GM18873 (cell line): ENCODE measurements around the gene ARF1.
A peak's percentile ranks its signal among the peaks of the same experiment; 100 is the strongest.
"Not testable (repeated sequence)": the region's sequence is repeated elsewhere in the genome, so short reads cannot be mapped to it uniquely, and the experiment has no call there.

Experiments
- ATAC-seq: cut with Tn5 transposase; IDR thresholded peaks from one replicate; pipeline ENCODE4 v1.9.1; 2021; ENCODE audit warnings: mild to moderate bottlenecking, moderate library complexity, moderate number of reproducible peaks; ENCODE audit not compliant: unreplicated experiment, low FRiP score

ARF1 gene

DNA sequence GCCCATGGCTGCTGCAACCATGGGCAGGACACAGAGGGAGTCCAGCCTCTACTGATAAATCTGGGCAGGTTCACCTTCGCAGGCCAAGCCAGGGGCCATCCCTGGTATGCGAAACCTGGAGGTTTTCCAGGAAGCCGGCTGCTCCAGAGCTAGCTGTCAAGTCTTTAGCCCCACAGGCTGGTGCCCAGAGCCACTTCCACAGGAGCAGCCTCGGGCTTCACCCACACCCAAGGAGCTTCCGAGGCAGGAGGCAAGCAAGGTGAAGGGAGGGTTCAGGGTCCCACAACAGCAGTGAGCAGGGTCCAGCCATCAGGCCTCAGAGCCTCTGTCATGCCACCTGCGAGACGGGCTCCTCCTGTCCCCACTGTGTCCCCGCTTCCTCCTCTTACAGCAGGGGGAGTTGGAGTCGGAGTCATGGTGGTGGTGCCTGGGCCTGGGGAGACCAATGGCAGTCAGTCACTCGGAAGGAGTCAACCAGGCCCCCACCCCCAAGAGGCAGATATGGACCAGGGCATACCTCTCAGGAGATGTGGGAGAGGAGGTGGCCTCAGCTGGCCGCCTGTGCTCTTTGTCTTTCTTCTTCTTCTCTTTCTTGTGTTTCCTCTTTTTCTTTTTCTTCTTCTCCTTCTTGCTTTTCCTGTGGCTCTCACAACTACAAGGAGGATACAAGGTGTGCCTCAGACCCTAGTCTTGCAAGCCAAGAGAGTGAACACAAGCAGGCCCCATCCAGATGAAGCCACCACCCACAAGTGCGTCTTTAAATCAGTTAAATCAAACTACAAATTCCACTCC lies 18.5 kb downstream of the ARF1 start:
- no peak for ATAC-seq

DNA sequence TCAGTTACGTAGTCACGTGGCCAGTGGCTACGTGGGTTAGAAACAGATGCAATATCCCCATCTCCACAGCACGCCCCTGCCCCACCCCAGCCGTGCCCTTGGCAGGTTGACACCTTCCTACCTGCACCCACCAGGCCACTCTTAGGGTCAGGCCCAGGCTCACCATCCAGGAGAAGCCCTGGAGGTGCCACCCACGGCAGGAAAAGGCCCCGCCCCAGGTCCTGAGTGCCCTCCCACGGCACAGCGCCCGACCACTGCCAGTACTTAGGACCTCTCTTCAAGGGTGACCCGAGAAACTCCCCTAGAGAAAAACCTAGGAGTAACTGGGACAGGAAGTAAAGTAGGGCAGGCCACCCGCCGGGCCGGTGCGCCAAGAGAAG lies 19.1 kb downstream of the ARF1 start:
- no peak for ATAC-seq

DNA sequence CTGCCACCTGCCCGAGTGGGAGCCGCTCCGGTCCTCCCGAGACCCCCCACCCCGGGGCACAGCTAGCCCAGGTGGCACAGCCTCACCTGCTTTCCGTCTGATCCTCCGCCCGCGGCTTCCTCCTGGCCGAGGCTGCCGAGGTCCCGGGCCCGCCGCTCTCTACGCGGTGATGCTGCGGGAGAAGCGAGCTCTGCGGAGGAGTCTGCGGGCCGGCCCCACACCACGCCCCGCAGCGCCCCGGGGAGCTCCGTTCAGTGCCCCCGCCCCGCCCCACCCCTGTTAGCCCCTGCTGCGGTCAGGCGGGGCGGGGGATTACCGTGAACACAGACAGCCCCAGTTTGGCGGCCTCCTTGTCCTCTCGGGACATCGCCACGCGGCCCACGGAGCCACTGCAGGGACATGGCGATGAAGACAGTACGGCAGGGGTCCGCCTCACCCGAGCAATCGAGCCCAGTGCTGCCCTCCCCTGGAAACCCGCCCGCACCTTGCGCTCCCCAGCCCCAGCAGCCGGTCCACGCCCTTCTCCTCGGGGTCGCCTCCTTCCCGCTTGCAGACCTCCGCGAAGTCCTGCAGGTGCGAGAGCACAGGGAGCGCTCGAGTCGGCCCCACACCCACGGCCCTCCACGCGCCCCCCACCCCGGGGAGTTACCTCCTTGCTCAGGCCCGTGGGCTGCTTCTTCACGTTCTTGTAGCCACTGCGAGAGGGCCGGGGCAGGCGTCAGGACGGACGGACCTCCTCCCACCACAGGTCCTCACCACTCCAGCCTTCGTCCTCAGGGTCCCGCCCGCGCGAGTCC lies 19.7 kb downstream of the ARF1 start:
- no peak for ATAC-seq

DNA sequence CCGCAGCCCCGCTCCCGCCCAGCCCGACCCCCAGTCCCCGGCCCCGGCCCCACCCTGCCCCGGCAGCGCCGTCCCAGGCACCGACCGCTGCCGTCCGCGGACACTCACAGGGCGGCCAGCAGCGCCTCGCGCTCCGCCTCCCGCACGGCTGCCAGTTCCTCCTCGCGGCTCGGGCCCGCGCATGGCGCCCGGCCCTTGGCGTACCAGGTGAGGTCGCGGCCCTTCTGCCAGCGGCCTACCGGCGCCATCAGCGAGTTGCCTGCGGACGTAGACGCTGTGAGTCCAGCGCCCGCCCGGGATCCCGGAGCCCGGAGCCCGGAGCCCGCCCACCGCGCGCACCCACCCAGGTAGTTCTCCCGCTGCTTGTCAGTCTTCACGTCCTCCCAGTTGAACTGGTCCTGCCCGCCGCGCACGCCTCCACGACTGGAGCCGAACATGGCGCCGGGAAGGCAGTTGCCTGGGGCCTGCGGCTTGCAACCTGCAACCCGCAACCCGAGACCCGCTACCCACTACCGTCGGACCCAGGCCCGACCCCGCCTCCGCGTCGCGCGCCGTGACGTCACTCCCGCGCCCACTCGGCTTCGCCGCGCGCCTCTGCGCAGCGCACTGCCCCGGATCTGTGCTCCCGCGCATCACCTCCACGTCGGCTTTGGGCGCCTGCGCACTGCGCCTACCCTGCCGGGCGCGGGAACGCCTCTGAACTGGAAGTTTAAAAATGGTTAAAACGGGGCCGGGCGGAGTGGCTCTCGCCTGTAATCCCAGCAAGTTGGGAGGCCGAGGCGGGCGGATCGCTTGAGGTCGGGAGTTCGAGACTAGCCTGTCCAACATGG lies 20.5 kb downstream of the ARF1 start, which contains the start of gene C1orf35:
Gene C1orf35, minus strand, starts transcription at position 535 of the 830 bp plus-strand sequence. Its CDS starts 98 bp downstream, at position 437.
- ATAC-seq = peak; percentile 56

DNA sequence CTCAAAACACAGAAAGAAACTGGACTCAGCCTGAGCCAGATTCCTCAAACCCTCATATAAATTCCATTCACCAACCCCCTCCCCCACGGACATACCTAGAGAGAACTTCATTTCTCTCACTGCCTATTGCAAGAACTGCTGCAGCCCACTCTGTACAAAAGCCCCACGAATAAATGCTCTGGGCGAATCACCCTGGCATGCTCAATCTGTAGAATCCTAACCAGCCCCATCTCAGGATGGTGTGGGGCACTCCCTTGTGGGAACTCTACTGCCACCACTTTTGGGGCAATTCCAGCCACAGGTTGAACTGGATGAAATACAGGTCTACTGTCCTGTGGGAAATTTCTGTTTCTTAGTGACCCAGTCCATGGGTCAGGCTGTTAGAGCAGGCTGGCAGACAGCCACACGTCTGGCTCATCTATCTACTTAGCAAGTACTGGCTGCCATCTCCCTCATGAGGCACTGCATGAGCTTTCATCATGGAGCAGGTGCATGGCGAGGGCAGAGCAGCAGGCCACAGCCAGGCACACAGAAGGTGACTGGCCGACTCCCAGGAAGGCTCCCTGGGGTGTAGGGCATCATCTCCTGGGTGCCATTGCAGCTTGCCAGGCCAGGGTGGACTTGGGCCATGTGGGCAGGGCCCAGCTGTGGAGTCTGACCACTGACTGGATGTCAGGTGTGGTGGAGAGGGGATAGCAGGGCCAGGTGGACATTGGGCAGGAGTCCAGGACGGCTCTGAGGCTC lies 22.2 kb downstream of the ARF1 start:
- no peak for ATAC-seq

DNA sequence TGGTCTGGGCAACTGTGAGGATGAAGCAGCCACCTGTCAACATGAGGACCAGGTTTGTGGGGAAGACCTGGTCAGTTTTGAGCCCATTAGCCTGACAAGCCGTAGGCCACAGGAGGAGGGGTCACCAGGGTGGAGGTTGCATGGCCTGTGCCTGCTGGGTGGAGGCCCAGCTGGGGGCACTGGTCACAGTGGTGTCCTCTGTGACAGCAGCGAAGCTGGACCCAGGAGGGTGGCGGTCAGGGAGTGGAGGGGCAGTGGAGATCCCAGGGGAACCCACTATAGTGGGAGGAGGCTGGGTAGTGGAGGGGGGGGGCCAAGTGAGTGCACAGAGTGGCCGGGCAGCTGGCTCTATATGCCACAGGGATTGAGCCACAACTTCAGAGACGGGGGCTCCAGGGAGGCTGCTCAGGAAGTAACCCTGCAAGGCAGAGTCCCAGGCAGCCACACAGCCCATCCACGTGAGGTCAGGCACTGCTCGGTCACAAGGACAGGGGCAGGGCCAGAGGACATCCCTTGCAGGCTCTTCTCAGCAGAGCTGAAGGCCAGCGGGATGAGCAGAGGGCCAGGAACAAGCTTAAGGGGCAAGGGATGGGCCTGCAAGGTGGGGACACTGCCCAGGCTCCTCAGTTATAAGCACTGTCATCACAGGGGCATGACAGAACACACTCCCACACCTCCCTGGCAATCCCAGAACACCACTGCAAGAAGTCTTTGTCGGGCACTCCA lies 22.9 kb downstream of the ARF1 start:
- no peak for ATAC-seq

DNA sequence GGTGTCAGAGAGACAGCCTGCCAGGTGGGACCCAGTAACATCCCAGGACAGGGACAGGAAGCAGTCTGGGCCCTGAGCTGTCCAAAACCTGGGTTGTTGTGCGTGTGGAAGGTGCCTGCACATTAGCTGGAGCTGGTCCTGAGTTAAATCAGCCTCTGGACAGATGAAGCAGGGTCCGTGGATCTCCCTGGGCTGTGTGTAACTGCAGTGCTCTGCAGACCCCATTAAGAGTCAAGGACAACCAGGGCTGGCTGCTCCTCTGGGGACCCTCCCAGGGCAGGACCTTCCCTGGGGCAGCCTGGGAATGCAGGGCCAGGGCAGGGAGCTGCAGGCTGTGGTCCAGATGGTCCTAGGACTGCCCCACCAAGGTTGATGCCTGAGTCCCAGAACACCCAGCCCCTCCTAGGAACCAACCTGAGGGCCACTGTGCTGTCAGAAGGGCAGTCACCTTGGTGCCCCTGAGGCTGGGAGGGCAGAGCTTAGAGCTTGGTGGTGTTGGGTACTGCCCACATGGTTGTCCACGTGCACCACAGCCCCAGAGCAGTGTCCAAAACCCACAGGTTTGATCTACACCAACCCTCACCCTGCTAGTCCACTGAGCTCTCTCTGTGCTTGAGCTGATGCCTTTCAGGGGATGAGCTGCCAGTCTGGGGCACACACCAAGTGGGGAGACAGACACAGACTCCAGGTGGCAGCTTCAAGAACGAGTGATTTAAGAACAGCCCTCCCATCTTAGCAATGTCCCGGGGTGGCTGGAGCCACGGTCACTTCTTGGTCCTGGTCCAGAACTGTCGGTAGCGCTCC lies 23.7 kb downstream of the ARF1 start:
- no peak for ATAC-seq

DNA sequence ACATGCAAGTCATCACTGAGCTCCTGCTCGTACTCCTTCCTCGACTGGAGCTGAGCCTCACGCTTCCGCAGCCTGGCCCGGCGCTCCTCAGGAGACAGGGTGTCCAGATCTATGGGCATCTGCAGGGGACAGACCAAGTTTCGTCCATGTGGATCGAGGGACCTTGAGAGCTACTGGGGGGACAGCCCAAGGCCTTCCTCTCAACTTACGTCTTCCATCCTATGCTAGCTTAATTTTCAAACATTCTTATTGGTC lies 24.2 kb downstream of the ARF1 start:
- no peak for ATAC-seq

DNA sequence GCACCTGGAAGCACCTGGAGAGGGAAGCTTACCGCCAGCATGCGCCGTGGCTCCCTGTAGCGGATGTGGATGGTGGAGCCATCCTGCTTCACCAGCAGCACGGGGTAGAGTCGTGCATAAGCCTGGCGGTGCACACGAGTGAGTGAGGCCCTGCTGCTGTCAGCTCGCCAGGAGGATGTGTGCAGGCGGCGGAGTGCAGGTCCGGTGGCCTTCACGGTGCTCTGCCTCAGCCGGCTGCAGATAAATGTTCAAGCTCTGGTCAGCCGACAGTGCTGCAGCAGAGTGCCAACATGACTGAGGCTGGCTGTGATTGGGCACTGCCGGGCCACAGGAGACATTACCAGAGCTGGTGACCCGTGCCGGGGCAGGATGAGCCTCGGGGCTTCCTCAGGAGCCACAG lies 25.1 kb downstream of the ARF1 start:
- no peak for ATAC-seq

DNA sequence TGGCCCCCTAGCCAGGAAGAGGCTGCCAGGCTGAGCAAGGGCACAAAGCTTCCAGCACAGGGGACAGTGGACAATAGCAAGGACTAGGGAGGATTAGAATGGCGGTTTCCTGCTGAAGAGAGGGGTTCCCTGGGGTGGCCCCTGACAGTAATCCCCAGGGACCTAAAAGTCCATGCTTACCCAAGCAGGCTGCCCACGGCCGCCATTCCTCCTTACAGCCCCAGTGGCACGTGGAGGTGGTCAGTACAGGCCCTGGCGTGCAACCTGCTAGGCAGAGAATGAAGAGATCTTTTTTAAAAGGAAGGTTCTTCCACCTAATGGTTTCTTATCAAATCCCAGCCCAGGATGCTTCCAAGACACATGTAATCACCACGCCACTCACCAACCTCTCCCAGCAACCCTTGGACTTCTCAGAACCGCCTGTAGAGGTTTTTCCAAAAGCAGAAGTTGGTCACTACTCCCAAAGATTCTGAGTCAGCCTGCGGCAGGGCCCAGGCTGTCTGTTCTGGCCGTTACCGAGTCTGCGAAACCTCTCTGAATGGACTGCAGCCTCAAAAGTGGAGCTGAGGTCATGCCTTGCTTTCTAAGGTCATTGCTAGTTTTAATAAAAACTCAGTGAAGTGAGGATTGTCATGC lies 25.7 kb downstream of the ARF1 start:
- ATAC-seq = no peak

DNA sequence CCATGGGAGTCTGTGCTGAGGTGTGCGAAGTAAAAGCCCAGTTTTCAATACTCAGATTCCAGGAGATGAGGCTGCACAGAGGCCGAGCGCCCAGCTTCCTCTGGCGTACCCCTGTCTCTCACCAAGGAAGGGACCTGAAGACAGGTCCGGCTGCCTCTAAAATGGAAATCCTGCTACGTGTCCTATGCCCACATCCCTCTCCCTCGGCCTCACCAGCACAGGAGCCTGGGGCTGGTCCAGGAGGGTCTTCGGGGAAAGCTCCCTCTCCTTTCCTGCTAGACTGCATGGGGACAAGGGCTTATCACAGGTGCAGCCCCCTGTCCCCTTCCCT lies 26.2 kb downstream of the ARF1 start:
- ATAC-seq = no peak

DNA sequence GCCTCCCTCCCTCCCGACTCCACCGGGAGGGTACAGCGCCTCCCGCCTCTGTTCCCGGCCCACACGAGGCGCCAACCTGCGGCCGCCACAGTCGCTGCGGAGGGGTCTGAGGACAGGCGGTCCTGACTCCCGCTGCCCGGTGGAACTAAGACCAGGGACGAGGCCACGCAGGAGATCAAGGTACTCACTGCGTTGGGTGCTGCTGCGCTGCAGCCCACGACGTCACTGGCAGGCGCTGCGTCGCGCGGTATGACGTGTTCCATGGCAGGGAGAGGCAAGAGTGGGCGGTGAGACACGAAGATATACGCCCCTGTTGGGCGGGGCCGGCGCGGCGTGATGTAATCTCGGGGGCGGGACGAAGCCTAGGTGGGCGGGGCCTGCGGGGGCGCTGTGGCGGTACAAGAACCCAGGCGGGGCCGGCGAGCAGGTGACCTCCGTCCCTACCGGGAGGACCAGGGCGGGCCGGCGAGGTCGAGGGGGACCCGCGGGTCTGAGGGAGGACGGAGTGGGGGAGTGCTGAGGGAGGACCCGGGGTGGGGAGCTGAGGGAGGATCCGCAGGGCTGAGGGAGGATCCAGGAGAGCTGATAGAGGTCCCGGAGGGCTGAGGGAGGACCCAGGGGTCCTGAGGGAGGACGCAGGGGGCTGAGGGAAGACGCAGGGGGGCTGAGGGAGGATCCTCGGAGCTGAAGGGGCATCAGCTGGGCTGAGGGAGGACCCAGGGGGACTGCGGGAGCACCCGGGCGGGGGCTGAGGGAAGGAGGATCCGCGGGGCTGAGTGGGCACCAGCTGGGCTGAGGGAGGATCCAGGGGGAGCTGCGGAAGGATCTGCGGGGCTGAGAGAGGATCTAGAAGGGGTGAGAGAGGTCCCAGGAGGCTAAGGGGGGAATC lies 26.8 kb downstream of the ARF1 start, which contains the start of gene MRPL55:
Gene MRPL55, minus strand, starts transcription at position 227 of the 889 bp plus-strand sequence. CDS start 1,039 bp downstream, outside the sequence.
- ATAC-seq = peak; percentile 85

DNA sequence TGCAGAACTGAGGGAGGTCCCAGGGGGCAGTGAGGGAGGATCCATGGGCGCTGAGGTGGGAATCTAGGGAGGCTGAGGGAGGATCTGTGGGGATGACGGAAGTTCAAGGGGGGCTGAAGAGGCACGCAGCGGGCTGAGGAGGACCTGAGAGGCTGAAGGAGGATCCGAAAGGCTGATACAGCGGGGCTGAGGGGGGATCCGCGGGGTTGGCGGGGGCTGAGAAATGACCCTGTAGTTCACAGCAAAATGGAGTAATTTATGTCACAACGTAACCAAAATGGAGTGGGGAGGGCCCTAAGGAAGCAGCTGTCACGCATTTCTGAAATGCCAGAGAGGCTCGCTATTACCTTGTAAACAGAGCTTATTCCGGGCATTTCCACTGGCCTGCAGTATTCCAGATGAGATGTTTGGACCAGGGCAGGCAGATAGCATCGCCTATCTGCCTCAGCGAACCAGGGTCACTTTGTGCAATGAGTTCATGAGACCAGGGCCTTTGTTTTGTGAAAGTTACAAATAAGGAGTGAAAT lies 27.5 kb downstream of the ARF1 start:
- ATAC-seq = no peak

DNA sequence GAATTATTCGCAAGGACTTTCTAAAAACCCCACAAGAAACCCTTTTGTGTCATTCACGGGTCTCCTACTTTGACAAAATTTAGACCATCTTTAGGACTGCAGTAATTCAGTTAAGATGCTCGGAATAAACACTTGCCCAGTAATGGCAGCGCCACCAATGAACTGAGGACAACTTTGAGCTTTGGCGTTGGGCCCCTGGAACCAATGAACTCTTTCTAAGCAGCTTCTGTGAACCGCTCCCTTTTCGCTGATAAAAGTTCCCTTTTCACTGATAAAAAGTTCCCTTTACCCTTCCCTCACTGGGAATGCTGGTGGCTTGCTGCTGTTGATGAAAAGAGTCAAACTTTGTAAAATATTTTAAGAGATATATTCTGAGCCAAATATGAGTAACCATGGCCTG lies 28.0 kb downstream of the ARF1 start:
- ATAC-seq = no peak

DNA sequence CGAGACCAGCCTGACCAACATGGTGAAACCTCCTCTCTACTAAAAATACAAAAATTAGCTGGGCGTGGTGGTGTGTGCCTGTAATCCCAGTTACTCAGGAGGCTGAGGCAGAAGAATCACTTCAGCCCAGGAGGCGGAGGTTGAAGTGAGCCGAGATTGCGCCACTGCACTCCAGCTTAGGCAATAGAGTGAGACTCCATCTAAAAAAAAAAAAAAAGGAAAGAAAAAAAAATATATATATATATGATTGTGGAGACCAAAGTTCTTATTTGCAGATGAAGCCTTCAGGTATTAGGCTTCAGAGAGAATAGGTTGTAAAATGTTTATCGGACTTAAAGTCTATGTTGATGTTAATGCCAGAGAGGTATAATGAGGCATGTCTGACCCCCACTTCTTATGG lies 28.8 kb downstream of the ARF1 start:
- ATAC-seq = not testable (repeated sequence)

DNA sequence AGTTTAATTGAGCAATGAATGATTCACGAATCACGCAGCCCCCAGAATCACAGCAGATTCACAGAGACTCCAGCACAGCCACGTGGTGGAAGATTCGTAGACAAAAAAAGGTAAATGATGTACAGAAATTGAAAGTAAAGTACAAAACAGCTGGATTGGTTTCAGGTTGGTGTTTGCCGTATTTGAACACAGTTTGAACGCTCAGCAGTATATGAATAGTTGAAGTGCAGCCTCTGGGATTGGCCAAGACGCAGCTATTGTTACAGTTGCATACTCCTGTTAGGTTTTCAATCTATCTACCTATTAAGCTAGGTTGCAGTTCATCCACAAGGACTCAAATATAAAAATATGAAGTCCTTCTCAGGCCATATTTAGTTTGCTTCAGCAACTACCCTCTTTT lies 29.7 kb downstream of the ARF1 start:
- no peak for ATAC-seq

DNA sequence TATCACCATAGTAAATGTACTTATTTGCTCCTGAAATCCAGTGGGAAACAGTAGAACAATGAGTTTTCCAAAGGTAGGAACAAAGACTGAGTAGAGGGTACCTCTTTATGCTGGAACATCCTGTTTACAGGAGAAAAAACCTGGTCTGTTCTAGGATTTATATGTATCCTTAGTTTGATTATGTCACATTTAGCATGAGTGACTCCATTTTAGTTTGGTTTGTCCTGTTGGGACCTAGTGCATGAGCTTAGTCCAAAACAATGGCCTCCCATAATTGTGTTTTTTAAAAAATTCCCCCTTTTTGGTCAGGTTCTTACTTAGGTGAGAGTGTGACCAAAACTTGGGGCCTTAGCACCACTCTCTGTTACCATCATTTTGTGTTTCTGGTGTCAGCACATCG lies 30.1 kb downstream of the ARF1 start:
- no peak for ATAC-seq
